ENCODE measurements around the gene TMEM40.
A peak's percentile ranks its signal among the peaks of the same experiment; 100 is the strongest.
"Not testable (repeated sequence)": the region's sequence is repeated elsewhere in the genome, so short reads cannot be mapped to it uniquely, and the experiment has no call there.

TMEM40 gene, protein sequence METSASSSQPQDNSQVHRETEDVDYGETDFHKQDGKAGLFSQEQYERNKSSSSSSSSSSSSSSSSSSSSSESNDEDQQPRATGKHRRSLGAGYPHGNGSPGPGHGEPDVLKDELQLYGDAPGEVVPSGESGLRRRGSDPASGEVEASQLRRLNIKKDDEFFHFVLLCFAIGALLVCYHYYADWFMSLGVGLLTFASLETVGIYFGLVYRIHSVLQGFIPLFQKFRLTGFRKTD

DNA sequence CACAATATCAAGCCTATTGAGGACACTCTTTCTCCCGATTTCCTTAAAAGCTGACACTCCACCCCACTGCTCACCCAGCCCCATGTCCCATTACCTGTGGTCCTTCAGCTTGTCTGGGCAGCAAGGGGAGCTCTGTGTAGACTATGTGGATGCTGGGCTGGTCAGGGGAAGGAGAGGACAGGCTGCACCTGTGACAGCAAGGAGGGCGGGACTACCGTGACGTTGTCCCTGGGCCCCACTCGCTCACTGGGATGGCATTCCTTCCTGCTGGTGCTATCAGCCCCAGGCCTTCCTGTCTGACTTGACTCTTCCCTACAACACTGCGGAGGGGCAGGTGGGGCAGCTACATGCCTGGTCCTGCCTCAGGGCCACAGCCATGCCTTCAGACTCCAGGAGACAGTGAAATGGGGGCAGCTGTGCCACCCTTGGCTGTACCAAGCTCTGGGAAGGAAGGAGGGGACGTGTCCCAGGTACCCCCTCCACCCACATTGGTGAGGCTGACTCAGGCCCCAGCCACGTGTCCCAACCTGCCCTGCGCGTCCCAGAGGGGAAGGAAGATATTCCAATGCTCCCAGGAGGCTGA, at the start of gene TMEM40:
Gene TMEM40, minus strand, starts transcription at position 163 of the 583 bp plus-strand sequence. CDS start 9,427 bp downstream, outside the sequence.
- no peak for DNase-seq

DNA sequence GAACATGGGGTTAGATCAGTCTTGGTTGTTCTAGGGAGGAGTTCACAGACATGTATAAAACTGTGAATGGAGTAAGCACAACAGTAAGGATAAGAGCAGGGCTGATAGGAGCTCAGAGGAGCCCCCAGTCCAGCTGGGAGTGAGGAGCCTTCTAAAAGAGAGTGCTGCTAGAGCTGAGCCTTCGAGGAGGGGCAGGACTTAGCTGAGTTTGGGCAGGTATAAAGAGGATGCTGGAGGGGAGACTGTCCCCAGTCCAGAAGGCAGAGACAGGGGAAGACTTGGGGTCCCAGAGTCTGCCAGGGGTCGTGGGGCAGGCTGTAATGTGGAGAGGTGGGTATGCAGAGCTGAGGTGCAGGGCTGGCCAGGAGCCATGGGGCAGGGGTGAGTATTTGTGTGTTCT, 49.5 kb upstream of the TMEM40 start:
- DNase-seq = no peak

DNA sequence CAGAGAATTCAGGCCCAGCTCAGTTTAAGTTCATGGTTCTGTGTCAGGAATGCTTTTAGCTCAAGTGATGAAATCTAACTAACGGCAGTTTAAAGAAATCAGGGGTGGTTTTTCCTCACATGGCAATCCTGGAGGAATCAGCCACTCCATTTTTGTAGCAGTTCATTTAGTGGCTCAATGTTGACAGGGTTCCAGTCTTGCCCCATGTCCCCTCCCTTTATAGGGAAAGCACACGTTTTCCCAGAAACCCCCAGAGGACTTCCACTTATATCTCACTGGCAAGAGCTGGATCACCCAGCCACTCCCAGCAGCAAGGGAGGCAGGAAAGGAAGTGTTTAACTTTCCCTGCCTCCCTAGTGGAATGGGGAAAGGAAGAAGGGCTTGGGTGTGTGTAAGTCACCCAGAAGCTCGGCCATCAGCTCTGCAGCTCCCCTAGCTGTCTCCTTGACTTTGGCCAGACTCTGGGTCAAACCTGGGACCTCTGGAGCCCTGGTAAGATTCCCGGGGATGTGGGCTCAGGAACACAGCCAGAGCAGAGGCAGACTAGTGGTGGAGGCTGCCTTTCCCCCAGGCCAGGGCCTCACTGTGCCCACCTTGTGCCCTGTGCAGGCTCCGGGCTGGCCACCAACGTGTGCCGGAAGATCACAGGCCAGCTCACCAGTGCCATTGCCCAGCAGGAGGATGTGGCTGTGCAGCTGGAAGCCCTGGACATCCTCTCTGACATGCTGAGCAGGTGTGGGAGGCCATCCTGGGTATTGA, 48.7 kb upstream of the TMEM40 start:
- no peak for DNase-seq

DNA sequence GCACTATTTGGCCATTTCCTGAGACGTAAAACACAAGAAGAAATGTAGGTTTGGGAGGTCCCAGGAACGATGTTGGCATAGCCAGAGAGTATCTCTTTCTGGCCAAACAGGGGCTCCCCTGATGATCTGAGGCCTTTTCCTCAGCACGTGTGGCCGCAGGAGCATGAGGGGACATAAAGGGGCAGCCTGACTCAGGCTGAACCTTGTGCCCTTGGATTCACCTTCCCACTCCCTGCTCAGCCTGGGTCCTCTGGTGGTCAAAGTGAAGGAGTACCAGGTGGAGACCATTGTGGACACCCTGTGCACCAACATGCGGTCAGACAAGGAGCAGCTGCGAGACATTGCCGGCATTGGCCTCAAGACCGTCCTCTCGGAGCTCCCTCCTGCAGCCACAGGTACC, 48.0 kb upstream of the TMEM40 start:
- no peak for DNase-seq

DNA sequence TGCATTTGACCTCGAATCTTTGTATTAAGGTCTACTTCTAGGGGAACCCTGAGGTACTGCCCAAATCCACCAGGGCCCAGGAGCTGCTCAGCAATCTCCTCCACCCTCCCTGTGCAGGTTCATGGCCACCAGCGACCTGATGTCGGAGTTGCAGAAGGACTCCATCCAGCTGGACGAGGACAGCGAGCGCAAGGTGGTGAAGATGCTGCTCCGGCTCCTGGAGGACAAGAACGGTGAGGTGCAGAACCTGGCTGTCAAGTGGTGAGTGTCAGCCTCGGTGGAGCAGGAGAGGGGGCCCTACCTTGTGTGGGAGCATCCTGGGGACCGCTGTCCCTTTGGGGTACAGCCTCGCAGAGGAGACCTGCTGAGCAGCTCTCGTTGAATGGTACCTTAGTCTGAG, 44.3 kb upstream of the TMEM40 start:
- no peak for DNase-seq

DNA sequence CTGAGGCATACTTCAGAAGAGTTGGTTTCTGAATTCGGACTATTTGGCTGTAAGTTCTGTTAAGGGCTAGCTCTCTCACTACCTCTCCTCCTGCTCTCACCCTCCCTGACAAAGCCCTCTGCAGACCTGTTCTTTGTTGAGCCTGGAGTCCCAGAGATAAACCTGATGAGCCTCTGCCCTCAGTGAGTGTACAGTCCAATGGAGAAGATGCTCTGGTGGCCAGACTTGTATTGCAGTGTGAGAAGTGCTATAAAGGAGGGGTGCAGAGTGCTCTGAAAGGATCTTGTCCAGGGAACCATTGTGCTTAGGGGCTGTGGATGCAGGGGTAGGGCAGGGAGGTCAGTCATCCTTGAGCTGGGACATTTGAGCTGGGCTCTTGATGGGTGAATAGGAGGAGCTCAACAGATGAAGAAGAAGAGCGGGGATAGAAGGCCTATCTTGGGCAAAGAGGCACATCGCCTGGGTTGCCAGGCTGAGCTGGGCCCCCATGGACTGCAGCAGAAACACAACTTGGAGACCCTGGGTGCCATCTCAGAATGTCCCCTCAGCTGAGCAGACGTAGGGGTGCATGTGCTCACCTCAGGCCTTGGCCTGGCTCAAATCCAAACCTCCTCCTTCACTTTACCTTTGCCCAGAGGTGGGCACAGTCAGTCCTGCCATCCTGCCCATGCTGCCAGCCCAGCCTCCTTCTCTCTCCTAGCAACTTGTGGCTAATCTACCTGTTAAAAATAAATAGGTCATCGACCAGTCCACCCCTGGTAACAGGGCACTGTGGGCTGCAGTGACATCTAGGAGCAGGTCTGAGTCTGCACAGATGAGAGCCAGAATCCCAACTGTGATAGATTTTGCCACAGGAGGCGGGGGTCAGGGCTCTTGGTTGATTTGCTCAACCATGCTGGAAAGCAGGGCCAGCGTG, 40.7 kb upstream of the TMEM40 start:
- no peak for DNase-seq

DNA sequence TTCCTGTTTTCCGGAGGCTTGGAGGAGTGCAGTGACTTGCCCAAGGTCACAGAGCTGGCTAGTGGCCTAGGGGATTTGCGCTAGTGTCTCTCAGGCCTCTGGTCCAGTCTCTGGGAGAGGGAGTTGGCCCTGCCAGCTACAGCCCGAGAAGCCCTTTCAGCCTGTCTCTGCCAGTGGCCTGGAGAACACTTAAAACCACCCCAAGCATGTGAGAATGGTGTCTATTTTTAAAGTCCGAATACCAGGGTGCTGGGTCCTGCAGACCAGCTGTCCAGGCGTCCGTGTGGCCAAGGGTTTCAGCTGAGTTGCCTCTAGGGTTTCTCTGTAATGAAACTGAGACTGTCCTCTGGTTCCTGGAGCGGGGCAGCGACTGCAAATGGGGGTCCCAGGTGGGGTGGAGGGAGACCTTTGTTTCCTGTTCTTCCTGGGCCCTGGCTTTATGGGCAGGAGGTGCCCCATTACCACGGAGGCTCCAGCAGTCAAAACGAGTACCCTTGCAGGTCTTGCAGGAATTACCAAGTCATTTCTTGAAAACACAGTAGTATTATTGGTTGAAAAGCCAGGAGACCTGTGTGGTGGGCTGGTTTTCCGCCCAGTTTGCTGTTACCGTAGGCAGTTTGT, 39.6 kb upstream of the TMEM40 start:
- no peak for DNase-seq

DNA sequence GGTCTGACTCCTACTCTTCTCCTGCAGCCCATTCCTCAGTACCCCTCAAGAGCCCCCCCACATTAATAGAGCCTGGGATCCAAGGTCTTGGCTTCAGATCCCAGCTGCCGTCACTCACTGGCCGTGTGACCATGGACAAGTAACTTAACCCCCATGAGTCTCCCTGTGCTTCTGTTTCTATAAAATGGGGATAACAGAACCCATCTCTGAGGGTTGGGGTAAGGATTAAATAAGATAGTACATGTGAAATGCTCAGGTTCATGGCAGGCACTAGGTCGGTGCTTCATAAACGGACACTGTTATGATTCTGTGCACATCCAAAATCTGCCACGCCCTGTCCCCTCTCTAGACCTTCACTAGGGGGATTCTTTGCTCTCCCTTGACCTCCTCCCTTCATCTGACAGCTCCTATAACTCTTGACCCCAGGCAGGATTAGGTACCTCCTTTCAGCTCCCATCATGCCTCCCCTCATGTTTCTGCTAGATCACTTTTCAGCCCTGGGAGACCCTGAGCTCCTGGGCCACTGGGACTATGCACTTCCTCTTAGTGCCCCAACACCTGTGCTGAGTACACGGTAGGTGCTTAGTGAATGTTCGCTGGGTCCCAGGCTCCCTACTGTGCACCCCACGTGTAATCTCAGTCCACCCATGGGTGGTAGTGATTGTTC, 39.0 kb upstream of the TMEM40 start:
- no peak for DNase-seq

DNA sequence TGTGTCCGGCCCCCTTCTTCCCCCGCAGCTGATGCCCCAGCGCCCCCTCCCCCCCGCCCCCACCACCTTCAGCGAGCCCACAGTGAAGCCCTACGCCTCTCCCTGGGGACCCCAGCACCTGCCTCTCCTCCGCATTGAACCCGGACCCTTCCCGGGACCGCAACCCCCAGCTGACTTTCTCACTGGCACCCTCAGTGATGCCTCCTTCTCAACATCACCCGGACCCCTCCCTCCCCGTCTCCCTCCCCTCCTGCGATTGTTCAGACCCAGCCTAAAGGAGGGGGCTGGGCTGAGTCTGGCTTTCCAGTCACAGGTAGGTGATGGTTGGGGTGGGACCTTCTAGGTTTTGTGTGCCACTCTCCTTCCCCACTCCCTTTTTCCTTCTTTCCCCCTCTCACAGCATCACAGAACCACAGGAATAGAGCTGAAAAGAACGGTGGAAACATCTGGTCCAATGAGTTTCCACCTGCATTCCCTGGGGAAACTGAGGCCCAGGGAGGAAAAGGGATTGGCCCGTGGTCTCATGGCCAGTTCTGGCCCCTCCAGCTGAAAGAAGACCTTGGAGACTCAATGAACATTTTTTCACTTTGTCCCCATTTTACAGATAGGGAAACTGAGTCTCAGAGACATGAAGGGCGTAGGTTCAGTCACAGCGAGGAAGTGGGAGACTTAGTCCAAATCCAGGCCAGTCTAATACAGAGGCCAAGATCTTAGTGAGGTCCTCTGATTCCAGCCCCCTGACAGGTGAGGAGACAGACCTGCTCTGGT, 38.2 kb upstream of the TMEM40 start:
- DNase-seq = peak in 1 of 56 donors; percentile 20

DNA sequence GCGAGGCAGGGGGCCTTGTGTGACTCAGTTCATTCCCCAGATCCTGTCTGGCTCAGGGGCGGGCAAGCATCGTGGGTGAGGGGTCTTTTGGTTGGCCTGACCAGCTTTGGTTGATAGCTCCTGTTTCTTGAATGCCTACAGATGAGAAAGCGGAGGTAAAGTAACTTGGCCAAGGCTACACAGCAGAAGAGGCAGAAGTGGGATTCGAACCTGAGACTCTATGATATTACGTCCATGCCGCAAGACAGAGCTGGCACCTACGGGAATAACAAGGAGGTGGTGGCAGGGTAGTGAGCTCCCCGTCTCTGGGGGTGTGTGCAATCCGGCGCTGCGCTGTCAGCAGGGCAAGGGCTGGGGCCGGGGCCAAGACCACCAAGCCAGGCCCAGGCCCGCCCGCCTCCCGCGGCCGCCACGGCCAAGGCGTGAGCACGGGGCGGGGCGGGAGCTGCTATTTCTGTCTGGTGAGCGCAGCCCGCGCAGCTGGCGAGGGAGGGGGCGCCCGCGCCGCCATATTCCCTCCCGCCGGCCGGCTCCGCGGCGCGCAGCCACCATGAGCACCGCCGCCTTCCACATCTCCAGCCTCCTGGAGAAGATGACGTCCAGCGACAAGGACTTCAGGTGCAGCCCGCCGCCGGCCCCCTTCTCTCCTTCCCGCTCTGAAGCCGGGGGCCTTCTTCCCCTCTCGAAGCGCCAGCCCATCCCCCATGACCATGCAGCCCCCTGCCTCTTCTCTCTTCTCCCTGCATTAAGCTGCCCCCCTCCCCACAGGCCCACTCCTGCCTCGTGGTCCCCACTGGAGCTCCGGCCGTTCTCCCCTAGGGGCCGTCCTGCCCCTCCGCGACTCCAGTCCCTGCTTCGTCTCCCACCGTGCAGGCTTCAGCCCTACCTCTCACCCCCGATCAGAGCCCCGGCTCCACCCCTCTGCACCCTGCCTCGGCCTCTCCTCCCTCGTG, 37.4 kb upstream of the TMEM40 start, which contains the start of gene CAND2:
Gene CAND2, plus strand, starts transcription at position 510 of the 953 bp plus-strand sequence. Its CDS starts 41 bp downstream, at position 551.
- DNase-seq = peak in 40 of 56 donors; percentile 9 to 78 (median 46)

DNA sequence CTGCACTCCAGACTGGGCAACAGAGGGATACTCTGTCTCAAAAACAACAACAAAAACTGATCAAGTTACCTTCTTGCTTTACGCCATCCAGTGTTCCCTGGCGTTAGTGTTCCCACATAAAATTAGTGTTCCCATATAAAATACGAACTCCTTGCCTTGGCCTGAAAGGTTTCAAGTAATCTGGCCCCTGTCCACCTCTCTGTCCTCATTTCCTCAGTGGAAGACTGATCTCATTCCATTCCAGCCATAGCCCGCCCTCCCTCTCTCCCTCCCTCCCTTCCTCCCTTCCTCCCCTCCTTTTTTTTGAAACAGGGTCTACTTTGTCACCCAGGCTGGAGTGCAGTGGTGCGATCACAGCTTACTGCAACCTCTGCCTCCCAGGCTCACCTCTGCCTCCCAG, 34.6 kb upstream of the TMEM40 start:
- DNase-seq = no peak

DNA sequence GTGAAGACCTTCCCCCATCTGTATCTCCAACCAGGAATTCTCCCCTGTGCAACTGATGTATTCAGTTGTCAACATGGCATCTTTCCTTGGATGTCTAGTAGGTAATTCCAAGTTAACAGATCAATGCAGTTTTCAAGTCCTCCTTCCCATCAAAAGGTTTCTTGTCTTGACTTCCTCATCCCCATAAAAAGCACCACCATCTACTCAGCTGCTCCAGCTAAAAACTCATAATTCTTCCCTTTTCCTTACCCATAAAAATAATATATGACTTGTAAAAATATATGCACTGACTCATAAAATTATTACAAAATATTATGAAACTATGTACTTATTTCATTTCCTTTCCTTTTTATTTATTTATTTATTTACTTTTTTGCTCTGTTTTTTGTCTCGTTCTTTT, 32.4 kb upstream of the TMEM40 start:
- DNase-seq = no peak

DNA sequence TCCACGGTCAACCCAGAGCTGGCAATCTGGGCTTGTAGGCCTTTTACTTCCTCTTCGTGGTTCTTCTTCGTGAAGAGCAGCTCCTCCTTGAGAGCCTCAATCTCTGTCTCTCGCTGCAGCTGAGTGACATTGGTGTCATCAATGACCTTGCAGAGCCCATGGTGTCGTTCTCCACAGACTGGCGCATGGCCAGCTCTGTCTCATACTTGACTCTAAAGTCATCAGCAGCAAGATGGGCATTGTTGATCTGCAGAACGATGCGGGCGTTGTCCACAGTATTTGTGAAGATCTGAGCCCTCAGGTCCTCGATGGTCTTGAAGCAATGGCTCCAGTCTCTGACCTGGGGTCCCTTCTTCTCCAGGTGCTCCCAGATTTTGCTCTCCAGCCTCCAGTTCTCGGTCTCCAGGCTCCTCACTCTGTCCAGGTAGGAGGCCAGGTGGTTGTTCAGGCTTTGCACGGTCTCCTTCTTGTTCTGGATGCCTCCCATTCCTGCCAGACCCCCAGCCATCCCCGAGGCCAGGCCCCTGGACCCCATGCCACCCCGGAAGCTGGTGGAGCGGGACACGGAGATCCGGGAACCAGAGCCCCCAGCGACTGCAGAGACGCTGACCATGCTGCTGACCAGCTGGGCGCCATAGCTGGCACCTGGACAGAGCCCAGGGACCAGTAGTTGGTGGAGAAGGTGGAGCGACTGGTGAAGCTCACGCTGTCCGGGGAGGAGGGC, 29.1 kb upstream of the TMEM40 start:
- DNase-seq = not testable (repeated sequence)

DNA sequence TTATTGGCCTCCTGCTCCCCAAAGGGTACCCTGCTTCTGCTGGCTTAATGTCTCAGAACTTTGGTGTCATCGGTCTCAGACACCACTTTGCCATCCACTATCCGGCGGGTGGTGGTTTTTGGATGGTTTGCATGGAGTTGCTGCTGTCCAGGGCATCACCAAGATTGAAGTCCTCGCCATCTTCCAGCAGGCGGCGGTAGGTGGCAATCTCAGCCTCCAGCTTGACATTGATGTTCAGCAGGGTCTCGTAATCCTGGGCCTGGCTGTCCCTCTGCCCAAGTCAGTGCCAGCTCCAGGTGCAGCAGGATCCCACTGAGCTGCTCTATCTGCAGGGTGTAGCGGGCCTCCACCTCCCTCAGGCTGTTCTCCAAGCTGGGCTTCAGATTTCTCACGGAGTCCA, 28.3 kb upstream of the TMEM40 start:
- DNase-seq = peak in 10 of 56 donors; percentile 5 to 68 (median 24)

DNA sequence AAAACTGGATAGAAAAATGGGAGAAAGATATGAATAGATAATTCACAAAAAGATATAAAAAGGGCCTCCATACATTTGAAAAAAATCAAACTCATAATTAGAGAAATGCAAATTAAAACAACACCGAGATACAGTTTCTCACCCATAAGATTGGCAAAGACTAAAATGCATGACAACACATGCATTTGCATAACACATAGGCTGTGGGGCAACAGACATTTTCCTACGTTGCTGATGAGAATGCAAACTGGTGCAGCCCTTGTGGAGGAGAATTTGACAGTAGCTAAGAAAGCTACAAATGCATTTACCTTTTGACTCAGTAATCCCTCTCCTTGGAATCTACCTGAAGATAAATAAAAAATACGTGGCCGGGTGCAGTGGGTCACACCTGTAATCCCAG, 26.0 kb upstream of the TMEM40 start:
- no peak for DNase-seq

DNA sequence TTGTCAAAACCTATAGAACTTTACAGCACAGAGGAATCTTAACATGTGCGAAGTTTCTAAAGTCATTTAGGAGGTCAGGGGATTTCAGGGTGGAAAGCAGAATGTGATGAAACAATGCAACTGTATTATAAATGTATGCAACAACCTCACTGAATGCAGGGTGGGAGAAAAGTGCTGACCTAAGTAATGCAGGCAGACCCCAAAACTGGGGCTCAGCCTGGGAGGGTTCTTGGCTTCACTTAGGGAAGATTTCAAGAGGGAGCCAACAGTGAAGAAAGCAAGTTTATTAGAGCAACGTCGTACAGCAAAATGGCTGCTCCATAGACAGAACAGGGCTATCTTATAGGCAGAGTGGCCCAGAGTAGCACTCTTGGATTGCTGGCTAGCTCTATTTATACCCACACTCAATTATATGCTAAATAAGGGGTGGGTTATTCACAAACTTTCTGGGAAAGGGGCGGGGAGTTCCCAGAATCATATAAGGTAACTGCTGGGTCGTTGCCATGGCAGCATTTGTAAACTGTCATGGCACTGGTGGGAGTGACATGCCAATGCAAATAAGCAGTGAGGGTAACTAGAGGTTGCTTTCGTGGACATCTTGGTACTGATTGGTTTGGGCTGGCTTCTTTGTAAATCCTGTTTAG, 23.2 kb upstream of the TMEM40 start:
- DNase-seq = no peak

DNA sequence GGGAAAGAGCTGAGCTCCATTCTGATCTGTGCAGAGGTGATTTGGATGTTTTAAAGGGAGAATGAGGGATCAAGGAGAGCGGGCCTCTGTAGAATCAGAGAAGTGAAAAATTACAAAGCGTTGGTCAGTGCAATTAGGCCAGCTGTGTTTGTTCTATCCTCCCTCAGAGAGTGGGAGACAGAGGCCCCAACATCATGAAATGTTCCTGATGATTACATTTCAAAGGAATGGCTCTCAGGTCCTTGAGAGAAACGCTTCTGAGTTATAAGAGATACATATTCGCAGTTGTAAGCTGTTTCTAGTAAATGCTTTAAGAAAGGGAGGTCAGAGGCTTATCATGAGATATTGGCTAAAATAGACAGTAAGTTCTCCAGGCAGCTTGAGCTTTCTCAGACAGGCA, 21.7 kb upstream of the TMEM40 start:
- DNase-seq = no peak
